Neural progenitor cell (in vitro differentiated cells): ENCODE measurements around the gene CAPZB. TPM values are rescaled to one million over a fixed set of nuclear protein-coding genes. Genes with fewer than 3 reads are reported as not detected.

Source experiments
- DNase-seq: peaks from one replicate; pipeline ENCODE4 v3.0.0-alpha.2; 2016; ENCODE audit warnings: low spot score
- H2AFZ ChIP-seq: fragments of 200-600 bp; sonication (generic); replicated peaks from 2 replicates; pipeline ENCODE4 v1.6.1; 2016; ENCODE audit warnings: antibody characterized with exemption
- H3F3A ChIP-seq: fragments of 200-600 bp; sonication (generic); 2 replicates; pipeline ENCODE4 v1.6.1; 2016; ENCODE audit warnings: antibody characterized with exemption, low read depth
- H3K27ac ChIP-seq: fragments of 200-600 bp; sonication (generic); 2 replicates; pipeline ENCODE4 v1.5.1; 2016; ENCODE audit warnings: mild to moderate bottlenecking
- H3K27me3 ChIP-seq: fragments of 200-600 bp; sonication (generic); 2 replicates; pipeline ENCODE4 v1.6.1; 2016; ENCODE audit warnings: mild to moderate bottlenecking, moderate library complexity
- H3K36me3 ChIP-seq: fragments of 200-600 bp; sonication (generic); 2 replicates; pipeline ENCODE4 v1.5.1; 2016
- H3K4me1 ChIP-seq: fragments of 200-600 bp; sonication (generic); 2 replicates; pipeline ENCODE4 v1.6.1; 2016; ENCODE audit warnings: mixed run types
- H3K4me2 ChIP-seq: fragments of 200-600 bp; sonication (generic); 2 replicates; pipeline ENCODE4 v1.6.1; 2016
- H3K4me3 ChIP-seq: fragments of 200-600 bp; sonication (generic); 2 replicates; pipeline ENCODE4 v1.5.1; 2016
- H3K79me2 ChIP-seq: fragments of 200-600 bp; sonication (generic); 2 replicates; pipeline ENCODE4 v1.6.1; 2016; ENCODE audit warnings: low read depth
- H3K9ac ChIP-seq: fragments of 200-600 bp; sonication (generic); 2 replicates; pipeline ENCODE4 v1.6.1; 2016
- H3K9me3 ChIP-seq: fragments of 200-600 bp; sonication (generic); 2 replicates; pipeline ENCODE4 v1.5.1; 2016; ENCODE audit warnings: low read depth
- H4K20me1 ChIP-seq: fragments of 200-600 bp; sonication (generic); 2 replicates; pipeline ENCODE4 v1.6.1; 2016; ENCODE audit warnings: low read depth
- H3K27ac Mint-ChIP-seq: 3 replicates; pipeline ENCODE4 v1.8.0; 2021; ENCODE audit warnings: mixed read lengths
- H3K27me3 Mint-ChIP-seq: 2 replicates; pipeline ENCODE4 v1.8.0; 2022; ENCODE audit warnings: low read depth, mild to moderate bottlenecking, inconsistent platforms, moderate library complexity, mixed read lengths; ENCODE audit not compliant: insufficient read depth
- H3K36me3 Mint-ChIP-seq: 3 replicates; pipeline ENCODE4 v1.8.0; 2021; ENCODE audit warnings: mixed read lengths
- H3K4me1 Mint-ChIP-seq: 3 replicates; pipeline ENCODE4 v1.8.0; 2021; ENCODE audit warnings: mixed read lengths
- H3K4me3 Mint-ChIP-seq: 3 replicates; pipeline ENCODE4 v1.8.0; 2021; ENCODE audit warnings: mild to moderate bottlenecking, moderate library complexity, mixed read lengths
- H3K9me3 Mint-ChIP-seq: 3 replicates; pipeline ENCODE4 v1.8.0; 2020; ENCODE audit warnings: mixed read lengths
- EZH2 ChIP-seq: fragments of 200-600 bp; sonication (generic); IDR thresholded peaks from 2 replicates; pipeline ENCODE4 v1.6.1; 2017; ENCODE audit warnings: antibody characterized with exemption, mild to moderate bottlenecking, moderate library complexity
- EZH2phosphoT487 ChIP-seq: fragments of 200-600 bp; sonication (generic); IDR thresholded peaks from 2 replicates; pipeline ENCODE4 v1.6.1; 2017; ENCODE audit warnings: antibody characterized with exemption
- total RNA-seq: library from RNA; depleted of rRNA; stranded (reverse); fragments of >200 nt; gene quantifications from 2 replicates; pipeline ENCODE4 v1.2.3, GENCODE V29; 2015; ENCODE audit warnings: low replicate concordance
- TF ChIP-seq, protein P1 (sequence below): fragments of 200-600 bp; sonication (generic); IDR thresholded peaks from 2 replicates; pipeline ENCODE4 v1.5.1; 2017; ENCODE audit warnings: antibody characterized with exemption, mild to moderate bottlenecking

The CAPZB gene
- total RNA-seq, 1 donor from 2014 or later: 134 TPM

DNA sequence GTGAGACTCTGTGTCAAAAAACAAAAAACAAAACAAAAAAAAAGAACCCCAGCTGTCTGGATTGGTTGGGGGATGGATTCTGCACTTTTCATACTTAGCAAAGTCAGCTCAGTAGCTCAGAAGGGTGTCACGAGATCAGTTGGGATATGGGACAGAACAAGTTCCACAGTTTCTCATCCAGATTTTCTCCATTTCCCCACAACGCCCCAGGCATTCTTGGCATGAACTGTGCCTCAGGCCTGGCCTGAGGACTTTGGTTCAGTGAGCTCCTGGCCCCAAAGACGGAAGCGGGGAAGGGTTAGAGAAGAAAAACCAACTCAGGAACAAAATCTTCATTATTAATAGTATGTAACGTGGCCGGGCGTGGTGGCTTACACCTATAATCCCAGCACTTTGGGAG is 175.3 kb downstream of the CAPZB start:
- peaks cover 39% of the 10 kb centered on the region for H3K79me2 ChIP-seq
- peaks cover 16% of the 10 kb centered on the region for H3K36me3 Mint-ChIP-seq
- no peaks in the 10 kb centered on the region for H3F3A ChIP-seq
- peak overlapping the region; percentile 94 for H3K4me3 Mint-ChIP-seq
- no peak overlapping the region for H3K9ac ChIP-seq
- H3K27me3 Mint-ChIP-seq: peaks cover 5% of the 10 kb centered on the region
- no peak for DNase-seq
- no peak overlapping the region for H3K4me3 ChIP-seq
- H3K36me3 ChIP-seq: no peaks in the 10 kb centered on the region
- H3K4me1 ChIP-seq: peaks cover 7% of the 10 kb centered on the region
- H3K4me2 ChIP-seq: no peak overlapping the region
- H3K27me3 ChIP-seq: no peaks in the 10 kb centered on the region
- H3K9me3 Mint-ChIP-seq: no peaks in the 10 kb centered on the region
- no peak overlapping the region for H3K27ac ChIP-seq
- no peak overlapping the region for H3K27ac Mint-ChIP-seq
- H3K9me3 ChIP-seq: no peaks in the 10 kb centered on the region
- no peak overlapping the region for H2AFZ ChIP-seq
- peaks cover 30% of the 10 kb centered on the region for H3K4me1 Mint-ChIP-seq
- TF ChIP-seq EZH2 (no peak), EZH2phosphoT487 (no peak)
- TF ChIP-seq, protein P1, sequence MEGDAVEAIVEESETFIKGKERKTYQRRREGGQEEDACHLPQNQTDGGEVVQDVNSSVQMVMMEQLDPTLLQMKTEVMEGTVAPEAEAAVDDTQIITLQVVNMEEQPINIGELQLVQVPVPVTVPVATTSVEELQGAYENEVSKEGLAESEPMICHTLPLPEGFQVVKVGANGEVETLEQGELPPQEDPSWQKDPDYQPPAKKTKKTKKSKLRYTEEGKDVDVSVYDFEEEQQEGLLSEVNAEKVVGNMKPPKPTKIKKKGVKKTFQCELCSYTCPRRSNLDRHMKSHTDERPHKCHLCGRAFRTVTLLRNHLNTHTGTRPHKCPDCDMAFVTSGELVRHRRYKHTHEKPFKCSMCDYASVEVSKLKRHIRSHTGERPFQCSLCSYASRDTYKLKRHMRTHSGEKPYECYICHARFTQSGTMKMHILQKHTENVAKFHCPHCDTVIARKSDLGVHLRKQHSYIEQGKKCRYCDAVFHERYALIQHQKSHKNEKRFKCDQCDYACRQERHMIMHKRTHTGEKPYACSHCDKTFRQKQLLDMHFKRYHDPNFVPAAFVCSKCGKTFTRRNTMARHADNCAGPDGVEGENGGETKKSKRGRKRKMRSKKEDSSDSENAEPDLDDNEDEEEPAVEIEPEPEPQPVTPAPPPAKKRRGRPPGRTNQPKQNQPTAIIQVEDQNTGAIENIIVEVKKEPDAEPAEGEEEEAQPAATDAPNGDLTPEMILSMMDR: no peak
- H4K20me1 ChIP-seq: peaks cover 34% of the 10 kb centered on the region

DNA sequence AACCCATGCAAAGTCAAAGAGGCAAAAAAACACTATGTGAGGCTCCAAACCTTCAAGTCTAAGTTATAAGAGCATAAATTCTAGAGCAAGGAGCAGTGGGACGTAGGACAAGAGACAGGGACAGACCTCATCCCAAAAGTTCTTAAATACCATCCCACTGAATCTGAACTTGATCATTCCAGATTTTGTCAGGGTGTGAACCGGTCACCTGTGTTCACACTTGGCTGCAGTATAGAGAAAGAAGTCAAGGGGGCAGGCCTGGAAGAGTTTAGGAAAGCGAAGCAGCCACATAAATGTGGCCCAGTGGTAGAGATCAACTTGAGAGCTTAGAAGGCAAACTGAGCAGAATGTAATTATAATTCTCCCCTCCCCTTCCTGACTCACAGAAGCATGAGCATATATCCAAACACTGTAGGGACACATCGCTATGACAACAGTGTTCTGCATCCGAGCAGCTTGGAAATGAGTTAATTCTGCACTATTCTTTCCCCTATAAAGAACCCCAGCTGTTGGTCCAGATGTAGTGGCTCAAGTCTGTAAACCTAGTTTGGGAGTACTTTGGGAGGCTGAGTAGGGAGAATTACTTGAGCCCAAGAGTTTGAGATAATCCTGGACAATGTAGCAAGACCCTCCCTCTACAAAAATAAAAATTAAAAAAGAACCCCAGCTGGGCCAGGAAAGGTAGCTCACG is 176.1 kb downstream of the CAPZB start:
- H3F3A ChIP-seq: no peaks in the 10 kb centered on the region
- Mint-ChIP-seq H3K4me3 (peak overlapping the region; percentile 54), H3K27ac (no peak overlapping the region), H3K9me3 (no peaks in the 10 kb centered on the region), H3K27me3 (peaks cover 5% of the 10 kb centered on the region), H3K4me1 (peaks cover 30% of the 10 kb centered on the region), H3K36me3 (peaks cover 21% of the 10 kb centered on the region)
- no peak overlapping the region for H3K4me2 ChIP-seq
- DNase-seq: no peak
- no peaks in the 10 kb centered on the region for H3K27me3 ChIP-seq
- no peaks in the 10 kb centered on the region for H3K36me3 ChIP-seq
- H3K9me3 ChIP-seq: no peaks in the 10 kb centered on the region
- H3K9ac ChIP-seq: no peak overlapping the region
- H2AFZ ChIP-seq: no peak overlapping the region
- H3K4me1 ChIP-seq: peaks cover 7% of the 10 kb centered on the region
- no peak overlapping the region for H3K4me3 ChIP-seq
- H3K27ac ChIP-seq: no peak overlapping the region
- peaks cover 34% of the 10 kb centered on the region for H4K20me1 ChIP-seq
- peaks cover 39% of the 10 kb centered on the region for H3K79me2 ChIP-seq
- TF ChIP-seq, protein P1: no peak
- TF ChIP-seq EZH2phosphoT487: no peak
- TF ChIP-seq EZH2: no peak

GRCh38 chr1:19308509-19308907 is 176.8 kb downstream of the CAPZB start:
- Histone ChIP-seq H3K9me3 (no peaks in the 10 kb centered on the region), H3K4me3 (no peak overlapping the region), H3K27ac (no peak overlapping the region), H2AFZ (no peak overlapping the region), H3K79me2 (peaks cover 38% of the 10 kb centered on the region), H3K27me3 (no peaks in the 10 kb centered on the region), H3K36me3 (no peaks in the 10 kb centered on the region), H4K20me1 (peaks cover 29% of the 10 kb centered on the region), H3K4me2 (no peak overlapping the region), H3K4me1 (peaks cover 7% of the 10 kb centered on the region), H3K9ac (no peak overlapping the region), H3F3A (no peaks in the 10 kb centered on the region)
- Mint-ChIP-seq H3K9me3 (no peaks in the 10 kb centered on the region), H3K27ac (no peak overlapping the region), H3K4me1 (peaks cover 28% of the 10 kb centered on the region), H3K27me3 (peaks cover 5% of the 10 kb centered on the region), H3K36me3 (peaks cover 26% of the 10 kb centered on the region), H3K4me3 (peak overlapping the region; percentile 54)
- TF ChIP-seq EZH2 (no peak), EZH2phosphoT487 (no peak)
- TF ChIP-seq, protein P1: no peak
- no peak for DNase-seq
